HG02840 (cell line): ENCODE measurements around the gene TTLL11.

Experiments
- ATAC-seq: cut with Tn5 transposase; IDR thresholded peaks from one replicate; pipeline ENCODE4 v1.9.1; 2021; ENCODE audit warnings: mild to moderate bottlenecking, moderate library complexity, moderate number of reproducible peaks; ENCODE audit not compliant: unreplicated experiment, low FRiP score

TTLL11 gene

DNA sequence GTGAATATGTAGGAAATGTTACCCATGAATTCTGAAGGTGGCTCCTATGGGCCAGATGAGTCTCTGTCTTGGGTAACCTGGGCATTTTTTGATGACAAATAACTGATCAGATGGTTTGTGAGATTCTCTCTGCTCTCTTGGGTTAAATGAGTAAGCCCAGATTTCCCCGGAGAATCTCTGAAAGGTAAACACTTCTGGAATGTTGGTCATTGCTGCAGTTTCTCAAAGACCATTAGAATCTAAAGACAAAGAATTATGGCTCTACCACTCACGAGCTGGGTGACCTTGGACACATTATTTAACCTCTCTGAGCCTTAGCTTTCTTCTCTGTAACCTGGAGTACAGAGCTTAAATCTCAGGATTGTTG is 250.5 kb downstream of the TTLL11 start:
- no peak for ATAC-seq

DNA sequence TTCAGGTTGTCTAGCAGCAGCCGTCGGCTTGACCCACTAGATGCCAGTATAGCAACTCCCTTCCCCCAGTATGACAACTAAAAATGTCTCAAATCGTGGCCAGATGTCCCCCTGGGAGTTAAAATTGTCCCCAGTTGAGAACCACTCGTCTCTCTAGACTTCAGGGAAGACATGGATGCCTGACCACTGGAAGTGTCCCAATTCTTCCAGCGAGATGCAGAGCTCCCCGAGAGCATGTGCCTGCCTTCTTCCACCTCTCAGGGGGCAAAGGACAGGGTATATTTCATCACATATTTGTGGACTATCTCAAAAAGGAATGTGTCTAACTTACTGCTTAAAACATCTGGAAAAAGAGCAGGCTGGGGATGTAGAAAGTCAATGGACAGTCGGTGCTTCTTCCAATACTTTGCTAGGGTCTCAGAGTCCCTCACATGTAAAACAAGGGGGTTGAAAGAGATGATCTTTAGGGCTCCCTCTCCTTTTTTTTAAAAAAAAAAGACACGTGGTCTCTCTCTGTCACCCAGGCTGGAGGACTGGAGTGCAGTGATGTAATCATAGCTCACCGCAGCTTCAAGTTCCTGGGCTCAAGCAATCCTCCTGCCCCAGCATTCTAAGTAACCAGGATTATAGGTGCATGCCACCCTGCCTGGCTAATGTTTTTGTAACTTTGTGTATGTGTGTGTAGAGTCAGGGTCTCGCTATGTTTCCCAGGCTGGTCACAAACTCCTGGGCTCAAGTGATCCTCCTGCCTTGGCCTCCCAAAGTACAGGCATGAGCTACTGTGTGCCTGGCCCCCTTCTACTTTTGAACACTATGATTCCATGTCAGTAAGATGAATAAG is 251.1 kb downstream of the TTLL11 start:
- ATAC-seq = no peak

DNA sequence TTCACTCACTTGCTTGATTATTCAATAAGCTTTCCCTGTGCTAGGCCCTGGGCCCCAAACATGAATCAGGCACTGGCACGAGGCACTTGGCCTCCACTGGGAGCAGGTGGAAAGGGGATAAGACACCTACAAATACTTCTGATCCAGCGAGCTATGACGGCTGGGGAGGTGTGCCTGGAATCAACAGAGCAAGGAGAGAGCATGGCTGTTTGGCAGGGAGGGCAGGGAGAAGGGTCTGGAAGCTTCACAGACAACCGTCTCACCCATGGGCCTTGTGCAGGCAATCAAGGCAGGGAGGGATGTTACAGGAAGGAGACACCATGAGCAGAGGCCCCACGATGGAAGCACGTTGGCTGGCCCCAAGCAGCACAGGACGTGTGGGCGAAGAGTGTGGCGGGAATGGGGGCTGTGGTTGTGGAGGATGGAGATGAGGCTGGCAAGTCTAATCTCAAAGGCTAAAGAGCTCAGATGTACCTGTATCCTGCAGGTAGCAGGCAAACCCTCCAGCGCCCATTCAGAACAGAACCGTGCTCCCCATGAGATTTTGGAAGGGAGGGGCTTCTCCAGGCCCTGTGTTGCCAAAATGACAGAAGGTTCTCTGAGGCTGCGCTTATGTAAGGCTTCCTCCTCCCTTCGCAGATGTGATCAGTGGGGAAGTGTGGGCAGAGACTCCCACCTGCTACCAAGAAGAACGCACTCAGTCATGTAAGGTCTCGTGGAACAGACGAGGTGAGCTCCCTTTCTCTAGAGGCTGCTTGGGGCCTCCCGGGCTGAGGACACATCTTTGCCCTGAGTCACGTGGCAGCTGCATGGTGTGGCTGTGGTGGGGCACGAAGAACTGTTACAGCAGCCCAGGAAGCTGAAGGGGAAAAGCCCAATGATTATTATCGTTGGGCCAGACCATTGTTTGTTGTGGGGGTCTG is 252.0 kb downstream of the TTLL11 start:
- no peak for ATAC-seq

DNA sequence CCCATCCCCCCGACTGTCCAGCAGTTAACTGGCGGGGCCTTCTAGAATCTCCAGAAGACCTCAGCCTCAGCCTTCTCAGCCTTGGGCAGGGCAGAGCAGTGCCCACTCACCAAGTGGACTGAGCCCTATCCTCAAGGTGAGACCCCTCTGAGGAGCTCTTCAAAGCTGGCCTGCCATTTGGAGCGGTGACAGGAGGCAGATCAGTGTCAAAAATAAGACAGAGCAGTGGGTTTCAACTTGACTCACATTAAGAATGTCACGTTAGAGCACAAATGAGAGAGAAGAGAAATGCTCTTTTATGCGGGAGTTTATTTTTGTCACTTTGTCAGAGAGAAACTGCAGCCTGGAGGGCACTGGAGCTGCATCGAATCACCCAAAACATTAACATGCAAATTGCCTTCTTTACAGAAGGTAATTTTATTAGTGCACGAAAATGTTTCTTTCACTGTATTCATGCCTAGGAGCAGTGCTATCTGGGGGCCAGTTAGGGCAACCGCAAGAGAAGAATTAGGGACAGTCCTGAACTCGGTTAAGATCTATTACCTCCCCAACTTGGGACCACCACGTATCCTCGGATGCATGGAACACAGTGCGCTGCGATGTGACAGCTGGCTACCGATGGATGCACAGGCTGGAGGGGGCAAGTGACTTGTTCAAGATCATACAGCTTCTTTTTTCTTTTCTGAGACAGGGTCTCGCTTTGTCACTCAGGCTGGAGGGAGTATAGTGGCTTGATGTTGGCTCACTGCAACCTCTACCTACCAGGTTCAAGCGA is 253.2 kb downstream of the TTLL11 start:
- no peak for ATAC-seq

DNA sequence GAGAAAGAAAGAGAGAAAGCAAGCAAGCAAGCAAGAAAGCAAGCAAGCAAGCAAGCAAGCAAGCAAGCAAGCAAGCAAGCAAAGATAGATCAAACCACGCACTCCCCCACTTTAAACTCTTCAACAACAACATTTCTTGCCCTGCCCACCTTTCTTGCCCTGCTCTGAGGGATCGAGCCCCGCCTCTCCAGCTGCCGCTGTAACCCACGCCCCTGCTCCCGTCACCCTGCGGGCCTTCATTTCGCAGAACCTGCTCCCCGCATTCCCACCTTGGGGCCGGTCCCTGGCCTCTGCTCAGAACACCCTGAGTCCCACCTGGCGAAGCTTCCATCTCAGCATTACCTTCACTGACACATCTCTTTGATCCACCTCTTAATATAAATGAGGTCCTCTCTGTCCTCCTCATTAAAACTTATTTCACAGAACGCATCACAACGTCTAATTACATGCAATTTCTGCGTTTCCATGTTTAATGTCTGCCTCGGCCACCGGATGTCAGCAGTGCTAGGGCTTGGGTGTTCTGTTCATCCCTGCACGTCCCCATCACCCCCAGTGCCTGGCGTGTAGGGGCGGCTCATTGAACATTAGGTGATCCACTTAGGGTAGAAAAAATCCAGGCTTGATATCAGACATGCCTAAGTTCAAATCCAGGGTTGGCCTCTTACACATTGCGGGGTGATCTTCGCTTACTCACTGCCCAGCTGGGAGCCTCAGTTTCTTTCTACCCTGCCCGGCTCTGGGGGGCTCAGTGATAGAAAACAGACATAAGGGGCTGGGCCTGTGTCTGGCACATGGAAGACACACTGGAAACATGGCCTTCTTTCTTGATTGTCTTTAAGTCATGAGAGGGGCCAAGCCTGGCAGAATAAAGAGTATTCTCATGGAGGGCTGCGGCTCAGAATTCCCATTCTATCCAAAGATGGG is 254.1 kb downstream of the TTLL11 start:
- no peak for ATAC-seq

DNA sequence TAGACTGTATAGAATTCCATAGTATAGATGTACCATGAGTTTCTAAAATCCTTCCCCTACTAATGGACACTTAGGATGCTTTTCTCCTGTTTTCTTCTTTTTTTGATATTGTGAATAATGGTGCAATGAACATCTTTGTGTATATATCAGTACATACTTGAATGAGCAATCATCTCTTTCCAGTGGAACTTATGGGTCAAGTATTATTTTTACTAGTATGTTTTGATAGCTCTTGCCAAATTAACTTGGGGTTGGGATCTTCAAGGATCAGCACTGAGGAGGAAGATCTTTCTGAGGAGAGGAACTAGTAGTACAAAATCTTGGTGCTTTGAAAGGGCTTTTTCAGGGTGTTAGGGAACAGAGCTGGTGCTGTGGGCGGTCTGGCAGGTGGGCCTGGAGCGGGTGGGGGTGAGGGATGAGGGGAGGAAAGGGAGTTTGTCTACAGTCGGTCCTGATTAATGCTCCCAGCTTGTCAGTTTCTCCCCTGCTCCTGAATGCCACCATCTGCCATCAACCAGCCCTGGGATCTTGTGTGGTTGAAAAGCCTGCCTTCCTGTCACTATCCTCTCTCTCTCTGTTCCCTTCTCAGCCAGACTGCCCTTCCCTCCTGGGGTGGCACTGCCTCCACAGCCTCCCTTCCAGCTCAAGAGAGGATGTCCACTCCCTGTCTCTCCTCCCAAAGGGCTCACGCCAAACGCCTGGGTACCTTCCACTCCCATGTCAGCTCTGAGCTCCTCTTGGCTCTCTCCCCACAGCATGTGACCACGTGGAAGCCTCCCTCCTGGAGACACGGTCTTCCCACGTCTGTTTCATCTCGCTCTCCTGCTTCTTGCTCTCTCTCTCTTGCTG is 255.8 kb downstream of the TTLL11 start:
- ATAC-seq = no peak

DNA sequence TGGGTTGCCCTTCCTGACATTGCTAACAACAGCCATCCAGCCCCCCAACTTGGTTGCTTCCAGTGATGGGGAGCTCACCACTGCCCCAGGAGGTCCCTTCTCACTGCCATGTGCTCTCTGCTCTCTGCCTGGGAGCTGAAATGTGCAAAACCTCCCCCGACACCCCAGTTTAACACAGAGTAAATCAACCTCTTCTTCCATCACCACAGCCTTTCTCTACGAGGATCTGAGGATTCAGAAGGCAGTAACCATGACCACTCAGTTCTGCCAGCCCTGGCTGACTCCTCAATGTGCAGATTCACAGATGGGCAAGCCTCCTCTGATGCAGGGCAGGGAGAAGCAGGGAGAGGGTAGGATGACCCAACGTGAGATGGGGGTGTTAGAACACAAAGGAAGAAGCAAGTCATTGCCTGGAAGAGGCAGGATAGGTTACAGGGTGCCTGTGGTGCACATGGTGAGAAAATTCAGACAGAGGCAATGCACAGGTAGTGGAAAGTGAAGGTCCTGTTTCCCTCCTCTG is 256.7 kb downstream of the TTLL11 start:
- no peak for ATAC-seq

DNA sequence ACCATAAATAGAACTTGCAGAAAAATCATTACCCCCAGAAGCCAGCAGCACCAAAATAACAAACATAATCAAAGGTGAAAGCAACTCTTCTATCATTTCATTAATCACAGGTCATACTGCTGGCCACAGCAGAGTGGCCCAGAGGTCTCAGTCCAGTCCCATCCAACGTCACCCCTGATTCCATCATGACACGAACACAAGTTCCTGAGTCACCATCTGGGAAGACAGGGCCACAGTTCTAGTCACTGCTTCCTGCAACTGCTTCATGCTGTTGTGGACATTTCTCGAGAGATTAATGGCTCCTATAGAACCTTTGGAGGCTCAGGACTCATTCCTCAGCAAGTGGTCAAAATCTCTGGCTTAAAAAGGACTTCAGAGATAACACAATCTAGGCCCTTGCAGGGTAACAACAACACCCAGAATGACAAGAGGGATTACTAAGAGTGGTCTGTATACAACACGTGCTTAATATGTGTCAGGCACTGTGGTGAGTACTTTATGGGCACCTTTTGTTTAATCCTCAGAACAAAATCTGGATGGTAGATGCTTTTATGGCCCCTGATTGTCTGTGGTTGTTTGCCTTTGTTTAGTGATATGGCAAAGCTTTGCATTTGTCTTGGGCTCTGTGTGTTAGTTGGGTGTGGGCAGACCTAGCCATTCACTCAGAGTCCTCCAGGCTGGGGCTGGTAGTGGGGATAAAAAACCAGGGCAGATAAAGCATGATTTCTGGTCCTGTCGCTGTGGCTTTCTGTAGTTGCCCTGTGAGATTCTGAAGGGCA is 257.3 kb downstream of the TTLL11 start:
- ATAC-seq = no peak

DNA sequence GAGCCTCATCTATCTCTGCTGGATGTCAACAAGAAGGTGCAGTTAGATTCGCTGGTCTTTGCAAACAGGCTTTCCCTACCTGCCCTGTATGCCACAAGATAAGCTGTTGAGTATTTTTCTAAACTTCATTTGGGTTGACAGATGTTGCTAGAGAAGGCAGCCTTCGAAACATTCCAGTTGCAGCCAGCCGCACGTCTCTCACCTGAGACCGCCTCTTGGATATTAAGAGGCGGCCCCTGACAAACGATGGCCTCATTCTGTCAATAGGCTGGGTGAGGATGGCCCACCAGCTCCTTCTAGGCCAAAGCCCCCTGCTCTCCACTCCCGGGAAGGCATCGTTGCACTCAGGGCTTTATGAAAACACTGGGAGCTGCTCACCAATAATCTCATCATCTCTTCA is 260.0 kb downstream of the TTLL11 start:
- ATAC-seq = no peak

DNA sequence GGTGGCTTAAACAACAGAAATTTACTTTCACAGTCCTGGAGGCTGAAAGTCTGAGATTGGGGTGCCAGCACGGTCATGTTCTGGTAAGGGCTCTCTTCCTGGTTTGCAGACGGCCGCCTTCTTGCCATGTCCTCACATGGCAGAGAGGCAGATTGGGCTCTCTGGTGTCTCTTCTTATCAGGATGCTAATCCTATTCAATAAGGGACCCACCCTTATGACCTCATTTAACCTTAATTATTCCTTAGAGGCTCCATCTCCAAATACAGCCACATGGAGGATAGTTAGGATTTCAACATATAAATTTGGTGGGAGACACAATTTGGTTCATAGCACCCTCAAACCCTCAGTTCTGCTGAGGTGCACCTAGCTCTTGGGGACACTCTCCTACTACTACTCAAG is 261.2 kb downstream of the TTLL11 start:
- ATAC-seq = no peak

DNA sequence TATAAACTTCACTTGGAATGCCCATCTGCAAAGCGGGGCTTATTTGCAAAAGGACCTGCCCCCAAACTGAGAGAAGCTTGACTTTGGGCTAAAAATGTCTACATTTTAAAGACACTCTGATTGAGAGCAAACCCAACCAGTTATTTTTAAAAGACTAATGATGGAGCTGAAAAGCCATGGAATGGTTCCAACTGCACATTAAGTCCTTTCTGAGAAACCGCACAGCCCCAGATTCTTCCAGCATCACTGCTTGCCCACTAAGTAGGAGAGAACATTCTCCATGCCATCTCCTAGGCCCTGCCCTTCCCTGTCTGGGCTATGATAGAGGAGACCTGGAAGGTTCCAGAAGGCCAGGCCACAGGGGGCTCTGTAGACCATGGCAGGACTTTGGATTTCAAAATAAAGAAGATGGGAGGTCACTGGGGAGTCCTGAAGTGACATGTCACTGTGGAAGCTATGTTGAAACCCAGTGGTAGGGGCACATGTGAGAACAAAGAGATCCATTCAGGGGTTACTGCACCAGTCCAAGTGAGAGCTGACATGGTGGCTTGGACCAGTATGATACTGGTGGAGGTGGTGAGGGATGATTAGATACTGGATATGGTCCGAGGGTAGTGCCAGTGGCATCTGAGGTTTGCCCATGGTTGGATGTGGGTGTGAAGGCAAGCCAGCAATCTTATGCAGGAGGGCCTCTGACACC is 262.5 kb downstream of the TTLL11 start:
- ATAC-seq = no peak

DNA sequence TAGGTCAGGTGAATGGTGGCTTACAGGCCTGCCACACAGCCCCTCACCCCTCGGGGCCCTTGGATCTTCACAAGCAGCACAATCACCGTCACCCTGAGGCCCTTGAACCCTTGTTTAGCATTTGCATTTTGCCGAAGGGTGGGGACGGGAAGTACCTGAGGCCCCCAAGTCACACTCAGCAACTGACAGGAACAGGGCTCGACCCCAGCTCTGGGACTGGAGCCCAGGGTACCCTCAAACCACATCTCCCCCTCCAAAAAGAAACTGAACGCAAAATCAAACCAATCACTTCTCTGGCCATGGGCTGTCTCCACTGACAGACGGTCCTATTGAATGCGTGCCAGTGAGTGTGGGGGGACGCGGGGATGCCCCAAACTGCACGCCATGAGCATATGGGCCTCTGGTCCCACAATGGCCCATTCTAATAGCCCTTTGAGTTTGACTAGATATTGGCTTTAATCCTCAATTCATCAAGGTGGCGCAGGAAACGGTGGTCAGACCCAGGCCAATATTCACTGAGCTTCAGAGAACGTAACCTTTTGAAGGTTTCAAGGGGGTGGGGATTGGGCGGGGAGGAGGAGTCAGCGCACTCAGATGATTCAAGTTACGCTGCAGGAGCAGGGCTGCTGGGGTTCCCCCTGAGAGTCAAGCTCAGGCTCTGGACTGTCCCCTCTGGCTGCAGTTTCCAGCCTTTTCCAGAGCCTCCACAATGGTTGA is 265.7 kb downstream of the TTLL11 start:
- ATAC-seq = no peak

DNA sequence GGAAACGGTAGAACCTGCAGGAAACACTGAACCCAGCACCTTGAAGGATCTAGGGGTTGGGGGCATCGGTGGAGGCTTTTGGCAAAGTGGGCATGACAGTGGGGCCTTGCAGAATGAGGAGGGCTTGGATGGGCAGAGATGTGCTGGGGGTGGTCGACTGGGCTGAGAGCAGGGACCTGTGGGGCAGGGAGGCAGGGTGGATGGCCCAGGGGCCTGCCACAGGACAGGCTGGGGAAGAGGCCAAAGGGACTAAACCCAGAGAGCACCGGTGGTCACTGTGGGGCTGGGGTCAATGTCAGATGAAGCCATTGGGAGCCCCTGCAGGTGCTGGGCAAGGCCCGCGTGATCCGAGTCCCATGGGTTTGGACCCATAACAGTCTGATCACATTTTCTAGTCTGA is 266.4 kb downstream of the TTLL11 start:
- no peak for ATAC-seq

DNA sequence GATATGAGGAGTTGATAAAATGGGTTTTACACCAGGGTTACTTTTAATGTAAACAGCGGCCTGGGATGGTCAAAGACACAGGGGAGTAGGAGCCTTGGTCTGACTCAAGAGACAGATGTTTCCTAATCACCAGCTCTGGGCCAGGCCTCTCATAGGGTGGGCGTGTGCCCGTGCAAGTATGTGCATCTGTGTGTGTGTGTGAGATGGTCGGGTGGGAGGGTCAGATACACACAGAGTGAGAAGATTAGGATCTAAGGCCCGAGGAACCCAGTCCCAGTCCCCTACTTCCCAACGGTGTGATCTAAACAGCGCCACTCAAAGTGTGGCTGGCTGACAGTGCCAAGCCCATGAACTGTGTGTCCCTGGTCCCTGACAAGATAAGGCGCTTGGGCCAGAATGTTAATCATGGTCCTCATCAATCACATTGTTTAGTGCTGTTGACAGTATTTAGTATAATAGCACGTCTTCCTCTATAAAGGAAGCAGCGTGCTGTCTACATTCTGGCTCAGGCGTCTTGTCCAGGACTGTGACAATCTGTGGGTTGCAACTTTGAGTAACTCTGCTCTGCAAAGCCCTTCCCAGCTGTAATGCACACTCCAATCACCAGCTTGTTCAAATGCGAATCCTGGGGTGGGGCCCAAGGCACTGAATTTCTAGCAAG is 267.9 kb downstream of the TTLL11 start:
- ATAC-seq = no peak

DNA sequence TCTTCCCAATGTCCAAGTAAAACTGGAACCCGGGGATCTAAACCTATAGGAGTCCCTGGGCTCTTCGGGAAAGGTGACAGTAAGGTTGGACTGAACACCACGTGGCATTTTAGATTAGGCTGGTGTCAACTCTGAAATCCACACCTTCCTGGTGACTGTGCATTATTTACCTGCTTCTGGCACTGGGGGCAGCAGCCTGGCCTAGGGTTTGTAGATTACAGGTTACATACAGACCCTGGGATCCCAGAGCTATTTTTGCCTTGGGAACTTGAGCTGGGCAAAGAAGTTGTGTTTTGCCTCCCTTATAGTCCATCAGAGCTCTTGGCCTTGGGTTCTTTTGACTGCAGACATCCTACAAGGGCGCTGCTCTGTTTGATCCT is 268.5 kb downstream of the TTLL11 start:
- no peak for ATAC-seq

DNA sequence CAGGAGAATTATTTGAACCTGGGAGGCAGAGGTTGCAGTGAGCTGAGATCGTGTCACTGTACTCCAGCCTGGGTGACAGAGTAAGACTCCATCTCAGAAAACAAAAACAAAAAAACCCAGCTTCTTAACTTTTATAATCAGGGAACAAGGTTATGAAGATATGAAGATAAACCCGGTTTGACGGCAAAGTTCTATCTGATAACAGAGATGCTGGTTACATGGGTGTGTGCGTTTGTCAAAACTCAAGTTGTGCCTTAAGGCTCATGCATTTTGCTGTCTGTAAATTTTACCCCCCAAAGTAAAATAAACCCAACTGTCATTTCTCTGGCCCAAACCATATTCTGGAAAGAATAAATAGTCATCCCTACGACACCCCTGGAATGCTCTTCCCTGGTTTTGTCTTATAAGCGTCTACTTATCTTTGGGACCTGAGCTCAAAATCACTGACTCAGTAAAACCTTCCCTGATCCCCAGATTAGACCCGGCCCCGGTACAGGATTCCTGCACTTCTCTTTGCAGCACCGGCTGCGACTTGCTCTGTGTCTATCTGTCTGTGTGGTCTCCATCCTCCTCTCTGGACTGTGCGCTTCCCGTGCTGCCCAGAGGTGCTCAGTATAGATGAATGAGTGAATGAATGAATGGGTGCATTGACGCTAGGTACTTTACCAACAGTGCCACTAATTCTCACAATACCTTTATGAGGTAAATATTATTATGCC is 269.5 kb downstream of the TTLL11 start:
- ATAC-seq = no peak
